GM18870 (cell line): ENCODE measurements around the gene SOX4.

ENCODE experiments used
- ATAC-seq: cut with Tn5 transposase; IDR thresholded peaks from one replicate; pipeline ENCODE4 v1.9.1; 2021; ENCODE audit warnings: moderate library complexity; ENCODE audit not compliant: unreplicated experiment

Gene SOX4

DNA sequence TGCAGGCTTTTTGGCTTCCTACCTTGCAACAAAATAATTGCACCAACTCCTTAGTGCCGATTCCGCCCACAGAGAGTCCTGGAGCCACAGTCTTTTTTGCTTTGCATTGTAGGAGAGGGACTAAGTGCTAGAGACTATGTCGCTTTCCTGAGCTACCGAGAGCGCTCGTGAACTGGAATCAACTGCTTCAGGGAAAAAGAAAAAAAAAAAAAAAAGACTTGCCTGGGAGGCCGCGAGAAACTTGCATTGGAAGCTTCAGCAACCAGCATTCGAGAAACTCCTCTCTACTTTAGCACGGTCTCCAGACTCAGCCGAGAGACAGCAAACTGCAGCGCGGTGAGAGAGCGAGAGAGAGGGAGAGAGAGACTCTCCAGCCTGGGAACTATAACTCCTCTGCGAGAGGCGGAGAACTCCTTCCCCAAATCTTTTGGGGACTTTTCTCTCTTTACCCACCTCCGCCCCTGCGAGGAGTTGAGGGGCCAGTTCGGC lies 420 bp downstream of the SOX4 start:
- peak; percentile 8 for ATAC-seq

DNA sequence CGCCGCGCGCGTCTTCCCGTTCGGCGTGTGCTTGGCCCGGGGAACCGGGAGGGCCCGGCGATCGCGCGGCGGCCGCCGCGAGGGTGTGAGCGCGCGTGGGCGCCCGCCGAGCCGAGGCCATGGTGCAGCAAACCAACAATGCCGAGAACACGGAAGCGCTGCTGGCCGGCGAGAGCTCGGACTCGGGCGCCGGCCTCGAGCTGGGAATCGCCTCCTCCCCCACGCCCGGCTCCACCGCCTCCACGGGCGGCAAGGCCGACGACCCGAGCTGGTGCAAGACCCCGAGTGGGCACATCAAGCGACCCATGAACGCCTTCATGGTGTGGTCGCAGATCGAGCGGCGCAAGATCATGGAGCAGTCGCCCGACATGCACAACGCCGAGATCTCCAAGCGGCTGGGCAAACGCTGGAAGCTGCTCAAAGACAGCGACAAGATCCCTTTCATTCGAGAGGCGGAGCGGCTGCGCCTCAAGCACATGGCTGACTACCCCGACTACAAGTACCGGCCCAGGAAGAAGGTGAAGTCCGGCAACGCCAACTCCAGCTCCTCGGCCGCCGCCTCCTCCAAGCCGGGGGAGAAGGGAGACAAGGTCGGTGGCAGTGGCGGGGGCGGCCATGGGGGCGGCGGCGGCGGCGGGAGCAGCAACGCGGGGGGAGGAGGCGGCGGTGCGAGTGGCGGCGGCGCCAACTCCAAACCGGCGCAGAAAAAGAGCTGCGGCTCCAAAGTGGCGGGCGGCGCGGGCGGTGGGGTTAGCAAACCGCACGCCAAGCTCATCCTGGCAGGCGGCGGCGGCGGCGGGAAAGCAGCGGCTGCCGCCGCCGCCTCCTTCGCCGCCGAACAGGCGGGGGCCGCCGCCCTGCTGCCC lies 1.1 kb downstream of the SOX4 start:
- peak; percentile 5 for ATAC-seq

DNA sequence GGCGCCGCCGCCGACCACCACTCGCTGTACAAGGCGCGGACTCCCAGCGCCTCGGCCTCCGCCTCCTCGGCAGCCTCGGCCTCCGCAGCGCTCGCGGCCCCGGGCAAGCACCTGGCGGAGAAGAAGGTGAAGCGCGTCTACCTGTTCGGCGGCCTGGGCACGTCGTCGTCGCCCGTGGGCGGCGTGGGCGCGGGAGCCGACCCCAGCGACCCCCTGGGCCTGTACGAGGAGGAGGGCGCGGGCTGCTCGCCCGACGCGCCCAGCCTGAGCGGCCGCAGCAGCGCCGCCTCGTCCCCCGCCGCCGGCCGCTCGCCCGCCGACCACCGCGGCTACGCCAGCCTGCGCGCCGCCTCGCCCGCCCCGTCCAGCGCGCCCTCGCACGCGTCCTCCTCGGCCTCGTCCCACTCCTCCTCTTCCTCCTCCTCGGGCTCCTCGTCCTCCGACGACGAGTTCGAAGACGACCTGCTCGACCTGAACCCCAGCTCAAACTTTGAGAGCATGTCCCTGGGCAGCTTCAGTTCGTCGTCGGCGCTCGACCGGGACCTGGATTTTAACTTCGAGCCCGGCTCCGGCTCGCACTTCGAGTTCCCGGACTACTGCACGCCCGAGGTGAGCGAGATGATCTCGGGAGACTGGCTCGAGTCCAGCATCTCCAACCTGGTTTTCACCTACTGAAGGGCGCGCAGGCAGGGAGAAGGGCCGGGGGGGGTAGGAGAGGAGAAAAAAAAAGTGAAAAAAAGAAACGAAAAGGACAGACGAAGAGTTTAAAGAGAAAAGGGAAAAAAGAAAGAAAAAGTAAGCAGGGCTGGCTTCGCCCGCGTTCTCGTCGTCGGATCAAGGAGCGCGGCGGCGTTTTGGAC lies 2.0 kb downstream of the SOX4 start:
- ATAC-seq = no peak

DNA sequence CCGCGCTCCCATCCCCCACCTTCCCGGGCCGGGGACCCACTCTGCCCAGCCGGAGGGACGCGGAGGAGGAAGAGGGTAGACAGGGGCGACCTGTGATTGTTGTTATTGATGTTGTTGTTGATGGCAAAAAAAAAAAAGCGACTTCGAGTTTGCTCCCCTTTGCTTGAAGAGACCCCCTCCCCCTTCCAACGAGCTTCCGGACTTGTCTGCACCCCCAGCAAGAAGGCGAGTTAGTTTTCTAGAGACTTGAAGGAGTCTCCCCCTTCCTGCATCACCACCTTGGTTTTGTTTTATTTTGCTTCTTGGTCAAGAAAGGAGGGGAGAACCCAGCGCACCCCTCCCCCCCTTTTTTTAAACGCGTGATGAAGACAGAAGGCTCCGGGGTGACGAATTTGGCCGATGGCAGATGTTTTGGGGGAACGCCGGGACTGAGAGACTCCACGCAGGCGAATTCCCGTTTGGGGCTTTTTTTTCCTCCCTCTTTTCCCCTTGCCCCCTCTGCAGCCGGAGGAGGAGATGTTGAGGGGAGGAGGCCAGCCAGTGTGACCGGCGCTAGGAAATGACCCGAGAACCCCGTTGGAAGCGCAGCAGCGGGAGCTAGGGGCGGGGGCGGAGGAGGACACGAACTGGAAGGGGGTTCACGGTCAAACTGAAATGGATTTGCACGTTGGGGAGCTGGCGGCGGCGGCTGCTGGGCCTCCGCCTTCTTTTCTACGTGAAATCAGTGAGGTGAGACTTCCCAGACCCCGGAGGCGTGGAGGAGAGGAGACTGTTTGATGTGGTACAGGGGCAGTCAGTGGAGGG lies 2.8 kb downstream of the SOX4 start:
- no peak for ATAC-seq

DNA sequence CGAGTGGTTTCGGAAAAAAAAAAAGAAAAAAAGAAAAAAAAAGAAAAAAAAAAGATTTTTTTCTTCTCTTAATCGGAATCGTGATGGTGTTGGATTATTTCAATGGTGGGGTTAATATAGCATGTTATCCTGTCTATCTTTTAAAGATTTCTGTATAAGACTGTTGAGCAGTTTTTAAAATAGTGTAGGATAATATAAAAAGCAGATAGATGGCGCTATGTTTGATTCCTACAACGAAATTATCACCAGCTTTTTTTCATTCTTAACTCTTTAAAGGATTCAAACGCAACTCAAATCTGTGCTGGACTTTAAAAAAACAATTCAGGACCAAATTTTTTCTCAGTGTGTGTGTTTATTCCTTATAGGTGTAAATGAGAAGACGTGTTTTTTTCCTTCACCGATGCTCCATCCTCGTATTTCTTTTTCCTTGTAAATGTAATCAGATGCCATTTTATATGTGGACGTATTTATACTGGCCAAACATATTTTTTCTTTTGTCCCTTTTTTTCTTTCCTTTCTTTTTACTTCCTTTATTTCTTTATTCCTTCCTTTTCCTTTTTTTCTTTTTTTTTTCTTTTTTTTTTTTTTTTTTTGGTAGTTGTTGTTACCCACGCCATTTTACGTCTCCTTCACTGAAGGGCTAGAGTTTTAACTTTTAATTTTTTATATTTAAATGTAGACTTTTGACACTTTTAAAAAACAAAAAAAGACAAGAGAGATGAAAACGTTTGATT lies 3.6 kb downstream of the SOX4 start:
- no peak for ATAC-seq

DNA sequence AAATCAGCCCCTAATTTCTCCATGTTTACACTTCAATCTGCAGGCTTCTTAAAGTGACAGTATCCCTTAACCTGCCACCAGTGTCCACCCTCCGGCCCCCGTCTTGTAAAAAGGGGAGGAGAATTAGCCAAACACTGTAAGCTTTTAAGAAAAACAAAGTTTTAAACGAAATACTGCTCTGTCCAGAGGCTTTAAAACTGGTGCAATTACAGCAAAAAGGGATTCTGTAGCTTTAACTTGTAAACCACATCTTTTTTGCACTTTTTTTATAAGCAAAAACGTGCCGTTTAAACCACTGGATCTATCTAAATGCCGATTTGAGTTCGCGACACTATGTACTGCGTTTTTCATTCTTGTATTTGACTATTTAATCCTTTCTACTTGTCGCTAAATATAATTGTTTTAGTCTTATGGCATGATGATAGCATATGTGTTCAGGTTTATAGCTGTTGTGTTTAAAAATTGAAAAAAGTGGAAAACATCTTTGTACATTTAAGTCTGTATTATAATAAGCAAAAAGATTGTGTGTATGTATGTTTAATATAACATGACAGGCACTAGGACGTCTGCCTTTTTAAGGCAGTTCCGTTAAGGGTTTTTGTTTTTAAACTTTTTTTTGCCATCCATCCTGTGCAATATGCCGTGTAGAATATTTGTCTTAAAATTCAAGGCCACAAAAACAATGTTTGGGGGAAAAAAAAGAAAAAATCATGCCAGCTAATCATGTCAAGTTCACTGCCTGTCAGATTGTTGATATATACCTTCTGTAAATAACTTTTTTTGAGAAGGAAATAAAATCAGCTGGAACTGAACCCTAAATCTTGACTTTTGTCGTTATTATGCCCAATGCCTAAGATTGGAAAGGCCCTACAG lies 4.5 kb downstream of the SOX4 start:
- ATAC-seq = no peak

DNA sequence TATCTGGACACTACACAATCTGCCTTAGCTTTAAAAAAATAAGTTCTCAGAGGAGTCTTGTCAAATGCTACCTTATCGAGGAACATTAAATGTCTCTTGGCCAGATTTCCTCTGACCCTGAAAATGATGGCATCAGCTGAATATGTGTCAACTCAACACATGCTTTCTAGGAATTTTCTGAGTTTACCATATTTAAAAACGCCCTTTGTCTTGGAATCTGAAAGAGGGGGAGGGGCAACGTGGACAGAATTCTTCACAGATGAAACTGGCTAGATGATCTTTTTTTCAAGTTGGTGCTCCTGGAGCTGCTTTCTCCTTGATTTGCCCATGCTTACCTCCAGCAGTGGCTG lies 5.1 kb downstream of the SOX4 start:
- ATAC-seq = no peak

DNA sequence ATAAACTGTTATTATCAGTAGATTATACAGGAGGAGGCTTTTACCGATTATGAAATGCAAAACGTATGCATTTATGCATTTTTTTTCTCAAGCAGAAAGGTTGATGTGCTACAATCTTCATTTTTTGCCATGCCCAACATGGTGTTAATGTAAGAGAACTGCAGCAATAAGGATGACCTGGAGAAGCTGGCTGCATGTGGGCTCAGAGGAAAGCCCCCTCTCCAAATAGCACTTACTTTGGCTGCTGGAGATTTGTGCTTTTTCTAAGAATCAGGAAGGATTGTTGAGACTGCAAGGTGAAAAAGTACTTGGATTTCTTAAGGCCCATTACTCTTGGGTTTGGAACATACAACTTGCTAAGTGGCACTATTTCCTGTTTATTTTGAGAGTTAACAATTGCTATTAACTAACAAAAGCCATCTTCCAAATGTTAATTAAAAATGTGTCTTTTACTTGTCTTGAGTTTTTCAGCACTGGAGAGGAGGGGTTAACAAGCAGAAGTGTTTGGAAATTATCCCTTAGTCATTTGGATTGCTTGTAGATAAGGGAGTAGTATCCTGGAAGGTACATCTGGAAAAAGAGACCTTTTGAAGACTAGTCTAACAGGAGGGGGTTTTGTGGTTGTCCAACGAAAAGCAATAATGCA lies 5.6 kb downstream of the SOX4 start:
- no peak for ATAC-seq

DNA sequence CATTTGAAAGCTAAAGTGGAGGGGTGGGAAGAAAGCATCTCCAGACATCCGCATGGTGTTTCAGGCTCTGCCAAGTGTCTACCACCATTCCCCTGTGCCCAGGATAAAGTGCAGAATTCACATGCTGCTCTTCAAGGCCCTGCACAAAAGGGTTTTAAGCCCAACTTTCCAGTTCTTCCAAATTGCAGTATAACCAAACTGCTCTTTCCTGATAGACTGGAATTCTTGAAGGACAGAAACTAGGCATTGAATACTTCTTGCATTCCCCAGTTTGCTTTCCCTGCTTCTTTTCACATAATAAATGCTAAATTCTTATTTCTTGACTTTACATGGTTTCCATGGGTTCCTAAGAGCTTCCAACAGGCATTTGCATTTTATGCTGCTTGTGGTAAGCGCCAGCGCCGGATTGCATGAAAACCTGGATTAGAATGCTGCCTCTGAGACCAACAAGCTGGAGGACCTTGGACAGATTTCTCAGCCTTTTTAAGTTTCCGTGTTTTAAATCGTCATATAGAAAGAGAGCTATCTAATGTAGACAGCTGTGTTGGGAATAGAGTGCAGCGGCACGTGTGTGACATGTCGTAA lies 7.9 kb downstream of the SOX4 start:
- no peak for ATAC-seq

DNA sequence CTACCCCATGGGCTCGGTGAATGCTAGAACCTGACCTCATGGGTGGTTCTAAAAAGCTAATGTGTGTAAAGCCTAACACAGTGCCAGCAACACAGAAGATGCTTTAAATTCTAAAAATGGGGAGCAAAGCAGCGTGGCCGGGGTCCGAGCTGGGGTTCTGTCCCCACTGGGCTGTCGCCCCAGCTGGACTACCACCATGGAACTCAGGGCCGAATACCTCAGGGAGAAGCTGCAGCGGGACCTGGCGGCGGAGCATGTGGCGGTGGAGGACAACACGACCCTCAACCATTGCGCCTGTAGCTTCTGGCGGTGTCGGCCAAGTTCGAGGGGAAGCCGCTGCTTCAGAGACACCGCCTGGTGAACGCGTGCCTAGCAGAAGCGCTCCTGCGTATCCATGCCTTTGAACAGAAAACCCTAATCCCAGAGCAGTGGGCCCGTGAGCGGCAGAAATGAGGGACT lies 8.4 kb downstream of the SOX4 start:
- no peak for ATAC-seq

DNA sequence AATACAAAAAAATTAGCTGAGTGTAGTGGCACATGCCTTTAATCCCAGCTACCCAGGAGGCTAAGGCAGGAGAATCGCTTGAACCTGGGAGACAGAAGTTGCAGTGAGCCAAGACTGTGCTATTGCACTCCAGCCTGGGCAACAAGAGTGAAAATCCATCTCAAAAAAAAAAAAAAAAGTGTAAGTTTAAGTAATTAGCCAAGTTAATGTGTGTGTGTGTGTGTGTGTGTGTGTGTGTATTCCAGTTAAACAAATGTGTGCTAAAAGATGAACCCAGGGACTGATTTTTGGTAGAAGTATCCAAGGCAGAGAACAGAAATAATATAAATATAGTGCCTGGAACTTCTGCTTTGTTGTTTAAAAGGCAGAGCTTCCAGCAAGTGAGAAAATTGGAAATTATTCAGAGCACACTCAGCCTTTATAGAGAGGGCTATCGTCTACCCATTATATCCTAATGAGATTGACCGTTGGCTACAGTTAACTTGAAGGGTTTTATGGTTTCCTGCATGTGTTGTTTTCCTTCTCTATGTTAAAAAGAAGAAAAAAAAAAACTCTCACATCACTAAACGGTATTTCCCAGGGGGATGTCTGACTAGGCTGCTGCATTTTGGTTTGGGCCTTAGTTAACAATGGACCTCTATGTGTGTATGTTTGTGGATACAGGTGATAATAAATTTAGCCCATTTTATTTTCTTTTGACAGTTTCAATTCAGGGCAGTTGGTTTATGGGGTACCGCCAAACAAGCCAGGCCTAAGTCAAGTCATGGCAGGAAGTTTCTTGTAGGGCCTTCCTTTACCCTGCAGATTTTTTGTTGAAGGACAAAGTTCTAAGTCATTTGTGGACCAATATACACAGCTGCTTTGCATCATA lies 9.8 kb downstream of the SOX4 start:
- ATAC-seq = no peak

DNA sequence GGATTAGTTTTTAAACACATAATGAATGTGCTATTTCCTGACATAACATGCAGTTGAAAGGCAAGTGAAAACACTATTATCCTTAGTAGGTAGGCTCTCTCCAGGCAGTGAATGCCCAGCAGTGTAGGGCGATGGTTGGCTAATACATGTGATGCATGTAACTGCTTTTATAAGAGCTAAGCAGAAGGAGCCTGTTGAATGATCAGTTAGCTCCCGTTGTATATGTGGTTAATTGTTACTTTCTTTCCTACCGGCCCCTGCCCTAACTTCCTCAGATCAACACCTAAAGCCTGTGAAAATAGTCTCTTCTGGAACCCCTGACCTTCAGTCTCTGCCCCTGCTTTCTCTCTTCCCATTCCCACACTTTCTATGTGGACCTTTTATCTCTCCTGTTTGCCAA lies 10.5 kb downstream of the SOX4 start:
- ATAC-seq = no peak

DNA sequence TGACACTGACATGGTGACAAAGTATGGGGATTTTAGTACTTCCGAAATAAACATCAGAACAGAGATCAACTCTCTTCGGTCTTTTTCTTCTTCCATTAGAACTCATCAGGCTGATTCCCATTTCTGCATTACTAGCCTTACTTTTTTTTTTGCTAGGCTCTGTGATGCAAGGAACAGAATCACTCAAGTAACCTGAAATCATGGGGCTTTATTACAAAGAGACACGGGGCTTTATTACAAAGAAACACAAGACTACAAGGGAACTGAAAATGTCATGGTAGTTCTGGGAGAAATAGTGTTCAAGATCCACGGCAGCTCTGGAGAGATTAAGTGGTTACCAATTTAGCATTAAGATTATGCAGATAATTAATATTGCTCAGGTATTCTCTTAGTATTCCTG lies 11.6 kb downstream of the SOX4 start:
- no peak for ATAC-seq

DNA sequence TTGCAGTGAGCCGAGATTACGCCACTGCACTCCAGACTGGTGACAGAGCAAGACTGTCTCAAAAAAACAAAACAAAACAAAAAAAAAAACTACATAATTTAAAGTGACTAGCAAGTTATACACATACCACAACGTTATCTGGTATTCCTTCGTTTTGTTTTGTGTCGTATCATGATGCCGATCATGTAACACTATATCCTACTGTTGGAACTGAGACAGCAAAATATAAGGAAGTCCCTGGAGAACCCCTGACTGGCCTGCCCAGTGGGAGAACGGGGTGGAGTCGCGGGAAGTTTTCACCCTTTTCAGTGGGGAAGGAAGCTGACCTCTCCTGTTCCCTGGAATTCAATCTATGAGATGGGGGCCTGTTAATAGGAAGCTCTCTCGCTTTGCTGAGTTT lies 15.1 kb downstream of the SOX4 start:
- no peak for ATAC-seq

DNA sequence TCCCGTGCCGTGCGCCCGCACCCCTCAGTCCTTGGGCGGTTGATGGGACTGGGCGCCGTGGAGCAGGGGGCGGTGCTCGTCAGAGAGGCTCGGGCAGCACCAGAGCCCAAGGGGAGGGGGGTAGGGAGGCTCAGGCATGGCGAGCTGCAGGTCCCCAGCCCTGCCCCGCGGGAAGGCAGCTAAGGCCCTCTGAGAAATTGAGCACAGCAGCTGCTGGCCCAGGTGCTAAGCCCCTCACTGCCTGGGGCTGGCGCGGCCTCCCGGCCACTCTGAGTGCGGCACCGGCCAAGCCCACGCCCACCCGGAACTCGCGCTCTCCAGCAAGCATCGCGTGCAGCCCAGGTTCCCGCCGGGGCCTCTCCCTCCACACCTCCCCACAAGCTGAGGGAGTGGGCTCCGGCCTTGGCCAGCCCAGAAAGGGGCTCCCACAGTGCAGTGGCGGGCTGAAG lies 16.4 kb downstream of the SOX4 start:
- no peak for ATAC-seq

DNA sequence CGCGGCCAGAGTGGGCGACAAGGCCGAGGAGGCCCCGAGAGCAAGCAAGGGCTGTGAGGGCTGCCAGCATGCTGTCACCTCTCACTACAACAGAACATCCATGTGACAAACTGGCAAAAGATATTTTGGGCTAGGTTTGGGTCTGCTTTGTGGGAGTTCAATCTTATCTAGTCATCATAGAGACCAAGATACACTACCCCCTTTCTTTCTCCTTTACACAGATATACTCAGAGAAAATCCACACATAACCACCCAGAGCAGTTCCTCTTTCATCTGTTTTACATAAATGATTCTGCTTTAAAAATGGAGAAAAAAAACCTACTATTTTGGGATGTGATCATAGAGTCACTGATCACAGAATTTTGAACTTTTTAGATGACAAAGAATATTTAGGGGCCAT lies 16.8 kb downstream of the SOX4 start:
- ATAC-seq = peak; percentile 81

DNA sequence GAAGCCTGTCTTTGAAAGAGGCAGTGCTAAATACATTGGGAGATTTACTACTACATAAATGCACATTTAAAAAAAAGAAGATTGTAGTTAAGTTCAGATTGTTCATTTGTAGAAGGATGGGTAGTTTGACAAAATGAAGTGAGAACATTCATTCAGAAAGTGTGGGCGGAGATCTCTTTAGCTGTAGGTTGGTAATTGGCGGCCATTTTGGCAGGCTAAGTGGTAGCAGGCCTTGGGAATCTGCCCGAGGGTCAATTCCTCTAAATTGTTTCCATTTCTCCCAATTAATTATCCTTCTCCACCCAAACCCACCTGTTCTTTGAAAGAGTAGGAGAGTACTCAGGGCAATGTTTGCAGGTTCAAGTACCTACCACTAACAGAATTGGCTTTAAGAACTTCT lies 17.9 kb downstream of the SOX4 start:
- no peak for ATAC-seq
